DMS53 treated with DMSO at 0.1 percent for 48 hours (cell line): Measurements from ENCODE around the gene C1S.
"Not testable (repeated sequence)": the region's sequence is repeated elsewhere in the genome, so short reads cannot be mapped to it uniquely, and the experiment has no call there.

Experiments used
- DNase-seq: peaks from one replicate; lab custom pipeline; 2025; ENCODE audit not compliant: unreplicated experiment; lab: John Stamatoyannopoulos, UW

Gene C1S

GRCh38 chr12:7046383-7047105, 14.0 kb upstream of the C1S start:
- no peak for DNase-seq

DNA sequence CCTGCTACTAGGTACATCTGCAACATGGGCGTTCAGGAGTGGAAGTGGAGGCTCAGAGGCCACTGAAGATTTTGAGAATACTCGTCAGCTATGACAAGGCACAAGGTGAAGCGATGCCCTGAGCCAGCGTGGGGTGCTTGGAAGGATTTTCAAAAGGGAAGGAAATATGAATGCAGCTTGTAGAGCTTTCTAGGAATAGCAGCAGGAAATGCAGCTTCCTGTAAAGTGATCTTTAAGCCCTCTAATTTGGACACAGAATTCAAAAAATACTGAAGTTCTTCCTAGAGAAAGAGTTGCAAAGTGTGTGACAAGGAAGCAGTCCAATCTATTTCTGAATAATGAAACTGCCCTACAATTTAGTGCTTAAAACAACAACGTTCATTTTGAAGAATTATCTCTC, 13.2 kb upstream of the C1S start:
- DNase-seq, result no peak

DNA sequence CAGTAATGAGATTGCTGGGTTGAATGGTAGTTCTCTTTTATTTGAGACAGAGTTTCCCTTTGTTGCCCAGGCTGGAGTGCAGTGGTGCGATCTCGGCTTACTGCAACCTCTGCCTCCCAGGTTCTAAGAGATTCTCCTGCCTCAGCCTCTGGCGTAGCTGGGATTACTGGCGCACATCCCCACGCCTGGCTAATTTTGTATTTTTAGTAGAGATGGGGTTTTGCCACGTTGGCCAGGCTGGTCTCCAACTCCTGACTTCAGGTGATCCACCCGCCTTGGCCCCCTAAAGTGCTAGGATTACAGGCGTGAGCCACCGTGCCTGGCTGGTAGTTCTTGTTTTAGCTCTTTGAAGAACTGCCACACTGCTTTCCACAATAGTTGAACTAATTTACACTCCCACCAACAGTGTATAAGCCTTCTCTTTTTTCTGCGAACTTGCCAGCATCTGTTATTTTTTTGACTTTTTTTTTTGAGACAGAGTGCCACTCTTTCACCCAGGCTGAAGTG, 11.0 kb upstream of the C1S start:
- DNase-seq, result not testable (repeated sequence)

DNA sequence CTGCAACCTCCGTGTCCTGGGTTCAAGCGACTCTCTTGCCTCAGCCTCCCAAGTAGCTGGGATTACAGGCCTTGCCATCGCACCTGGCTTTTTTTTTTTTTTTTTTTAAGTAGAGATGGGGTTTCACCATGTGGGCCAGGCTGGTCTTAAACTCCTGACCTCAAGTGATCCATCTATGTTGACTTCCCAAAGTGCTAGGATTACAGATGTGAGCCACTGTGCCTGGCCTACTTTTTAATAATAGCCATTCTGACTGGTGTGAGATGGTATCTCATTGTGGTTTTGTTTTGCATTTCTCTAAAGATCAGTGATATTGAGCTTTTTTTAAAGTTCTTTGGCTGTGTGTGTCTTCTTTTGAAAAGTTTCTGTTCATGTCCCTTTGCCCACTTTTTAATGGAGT, 10.5 kb upstream of the C1S start:
- not testable (repeated sequence) for DNase-seq

- no peak for DNase-seq
Measured at GRCh38 chr12:7054925-7055324, 5.6 kb upstream of the C1S start.

- DNase-seq, result not testable (repeated sequence)
Measured at GRCh38 chr12:7055736-7056135, 4.8 kb upstream of the C1S start.

GRCh38 chr12:7058163-7058845, 2.2 kb upstream of the C1S start:
- DNase-seq, result no peak

DNA sequence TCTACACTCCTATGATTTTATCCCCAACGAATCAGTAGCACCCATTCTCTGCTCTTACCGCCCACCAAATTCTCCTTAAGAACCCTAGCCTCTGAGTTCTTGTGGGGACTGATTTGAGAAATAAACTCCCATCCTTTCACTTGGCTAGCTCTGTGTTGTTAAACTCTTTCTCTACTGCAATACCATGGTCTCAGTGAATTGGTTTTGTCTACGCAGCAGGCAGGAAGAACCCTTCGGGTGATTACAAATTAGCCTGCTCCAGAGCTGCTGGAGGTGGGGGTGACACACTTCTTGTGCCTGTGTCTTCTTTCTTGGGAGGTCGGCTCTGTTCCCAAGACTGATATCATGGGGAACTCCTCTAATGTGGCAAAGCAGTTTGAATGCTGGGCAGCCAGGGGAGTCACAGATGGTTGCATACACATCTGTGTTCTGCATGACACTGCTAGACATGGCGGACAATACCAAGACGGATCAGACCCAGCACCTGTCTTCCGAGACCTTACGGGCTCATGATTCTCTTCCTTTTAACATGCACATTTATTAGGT, 1.6 kb upstream of the C1S start:
- no peak for DNase-seq

- no peak for DNase-seq
Measured at GRCh38 chr12:7059780-7060179, 738 bp upstream of the C1S start.

DNA sequence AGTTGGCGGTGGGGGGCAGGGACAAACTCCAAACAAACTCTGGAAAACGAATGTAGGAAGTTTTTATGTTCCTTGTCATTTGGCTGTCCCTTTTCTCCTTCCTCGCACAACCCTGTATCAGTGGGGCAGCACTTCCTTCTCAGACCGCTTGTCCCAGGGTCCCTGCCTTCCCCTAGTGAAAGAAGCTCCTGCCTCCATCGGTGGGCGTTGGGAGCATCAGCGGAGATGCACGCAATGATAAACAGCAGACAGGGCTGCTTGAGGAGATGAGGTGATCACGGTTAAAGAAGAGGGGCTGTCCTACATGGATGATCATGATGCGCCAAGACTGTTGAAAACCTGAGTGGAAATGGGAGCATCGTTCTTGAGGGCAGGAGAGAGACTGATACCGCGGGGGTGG, 620 bp downstream of the C1S start:
- DNase-seq, result no peak

DNA sequence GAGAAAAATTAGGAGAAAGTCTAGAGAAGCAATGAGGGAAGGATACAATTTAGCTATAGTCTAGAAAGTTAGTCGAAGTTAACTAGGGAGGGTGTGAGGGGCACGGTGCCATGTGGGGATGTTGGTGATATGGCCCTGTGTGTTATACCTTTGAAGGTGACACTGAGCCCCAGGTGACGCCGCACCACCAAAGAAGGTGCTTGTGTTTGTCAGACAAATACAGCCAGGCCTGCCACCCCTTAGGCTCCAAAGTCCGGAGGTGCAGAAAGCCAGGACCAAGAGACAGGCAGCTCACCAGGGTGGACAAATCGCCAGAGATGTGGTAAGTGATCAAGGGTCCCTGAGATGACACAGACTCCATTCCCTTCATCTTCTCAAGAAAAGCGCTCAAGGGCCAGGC, 1.1 kb downstream of the C1S start:
- DNase-seq, result no peak

DNA sequence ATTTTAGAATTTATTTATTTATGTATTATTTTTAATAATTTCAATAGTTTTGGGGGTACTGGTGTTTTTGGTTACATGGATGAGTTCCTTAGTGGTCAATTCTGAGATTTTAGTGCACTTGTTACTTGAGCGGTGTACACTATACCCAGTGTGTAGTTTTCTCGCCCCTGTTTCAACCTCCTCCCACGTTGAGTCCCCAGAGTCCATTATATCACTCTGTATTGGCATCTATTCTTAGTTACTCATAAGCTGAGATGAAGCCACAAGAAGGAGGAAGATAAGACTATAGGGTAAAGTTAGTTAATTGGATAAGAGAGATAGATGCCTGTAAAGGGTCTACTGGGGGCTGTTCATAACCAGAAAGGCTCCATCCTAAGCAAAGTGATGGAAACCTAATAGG, 4.0 kb downstream of the C1S start:
- no peak for DNase-seq

GRCh38 chr12:7065073-7065623, 4.6 kb downstream of the C1S start:
- no peak for DNase-seq

- no peak for DNase-seq
Measured at GRCh38 chr12:7066596-7066995, 6.1 kb downstream of the C1S start.

GRCh38 chr12:7067096-7067495, 6.6 kb downstream of the C1S start:
- DNase-seq, result no peak

GRCh38 chr12:7068240-7068993, 7.9 kb downstream of the C1S start:
- no peak for DNase-seq

DNA sequence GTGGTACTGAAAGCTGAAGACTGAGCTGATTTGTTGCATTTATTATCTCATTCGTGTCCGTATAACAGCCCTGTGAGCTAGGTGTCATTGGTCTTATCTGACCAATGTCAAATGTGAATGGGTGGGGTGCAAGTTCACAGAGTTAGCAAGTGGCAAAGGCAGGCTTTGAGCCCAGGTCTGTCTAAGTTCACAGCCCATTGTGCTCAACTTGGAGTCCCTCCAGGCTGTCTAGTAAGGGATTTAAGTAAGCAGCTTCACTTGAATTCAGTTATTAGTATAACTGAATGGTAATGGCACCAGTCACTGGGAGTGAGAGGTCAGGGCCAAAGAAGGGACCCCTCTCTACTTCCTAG, 8.5 kb downstream of the C1S start:
- DNase-seq, result no peak

DNA sequence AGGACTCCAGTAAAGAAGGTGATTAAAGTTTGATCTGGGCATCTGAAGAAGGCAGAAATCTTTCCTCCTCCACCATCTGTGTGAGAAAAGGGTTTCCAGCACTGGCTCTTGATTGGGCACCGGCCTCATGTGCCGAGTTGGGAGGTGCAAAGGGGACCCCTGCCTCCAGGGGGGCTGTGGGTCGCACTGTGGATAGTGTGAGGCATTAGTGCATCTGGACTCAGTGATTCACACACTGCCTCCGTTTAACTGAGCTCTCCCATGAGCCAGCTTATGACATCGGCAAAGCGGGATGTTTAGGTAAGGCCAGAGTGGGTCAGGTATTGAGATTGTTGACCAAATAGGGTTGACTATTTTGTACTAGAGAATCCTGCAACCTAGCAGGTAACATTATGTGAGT, 8.9 kb downstream of the C1S start:
- no peak for DNase-seq

- no peak for DNase-seq
Measured at GRCh38 chr12:7072035-7072434, 11.5 kb downstream of the C1S start.

GRCh38 chr12:7072554-7072953, 12.0 kb downstream of the C1S start:
- DNase-seq, result no peak

DNA sequence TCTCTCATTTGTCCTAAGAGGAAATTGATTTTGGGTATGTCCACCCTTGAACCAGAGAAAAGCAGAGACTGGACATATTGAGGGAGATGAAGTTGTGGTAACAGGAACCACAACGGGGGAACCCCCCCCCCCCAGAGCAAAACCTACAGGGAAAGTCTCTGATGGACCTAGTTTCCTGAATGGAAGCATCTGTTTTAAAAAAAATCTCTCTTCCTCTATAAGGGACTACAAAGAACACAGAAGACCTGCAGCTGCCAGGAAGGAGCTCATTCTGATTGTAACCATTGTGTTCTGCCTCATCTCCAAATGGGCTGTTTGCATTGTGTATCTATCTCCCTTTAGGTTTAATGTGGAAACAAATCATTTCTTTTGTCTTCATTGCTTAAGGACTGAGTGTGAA, 13.4 kb downstream of the C1S start:
- DNase-seq, result no peak
